OCI-LY1 (cell line): ENCODE results near the gene PTPN14.

Experiments
- CTCF ChIP-seq: fragments of 200-600 bp; sonication (generic), shearing (Covaris generic); IDR thresholded peaks from 2 replicates; pipeline ENCODE4 v1.5.1; 2017; ENCODE audit warnings: mild to moderate bottlenecking, antibody characterized with exemption, low read length, moderate library complexity, mixed read lengths
- EZH2 ChIP-seq: fragments of 200-600 bp; sonication (generic), shearing (Covaris generic); IDR thresholded peaks from 2 replicates; pipeline ENCODE4 v1.8.0; 2017; ENCODE audit warnings: borderline replicate concordance, mixed run types, mild to moderate bottlenecking, antibody characterized with exemption, low read length, moderate library complexity, mixed read lengths

- TF ChIP-seq CTCF (no peak), EZH2 (no peak)
Observed at GRCh38 chr1:214583824-214584554, 32.6 kb upstream of the PTPN14 start.
